Measurements from ENCODE around the gene SEMA6D.
"Not testable (repeated sequence)": the region's sequence is repeated elsewhere in the genome, so short reads cannot be mapped to it uniquely, and the experiment has no call there.

The SEMA6D gene

DNA sequence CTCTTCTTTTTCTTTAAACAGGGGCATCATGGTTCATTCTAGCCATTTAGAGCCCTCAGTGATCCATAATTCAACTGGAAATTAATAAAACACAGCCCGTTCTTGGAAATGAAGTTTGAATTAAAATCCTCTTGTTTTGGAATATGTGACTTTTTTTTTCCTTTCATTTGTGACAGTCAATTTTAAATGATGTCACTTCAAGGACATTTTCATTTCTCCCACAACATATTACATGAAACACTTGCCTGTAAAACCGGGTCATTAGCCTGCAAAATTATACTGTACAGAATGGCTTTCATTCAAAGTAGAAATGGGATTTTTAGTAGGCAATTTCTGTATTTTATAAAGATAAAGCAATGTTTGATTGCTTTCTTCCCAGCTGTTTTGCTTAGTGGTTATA is 789 bp upstream of the SEMA6D start:
- no peak for DNase-seq

- DNase-seq: no peak
Measured at GRCh38 chr15:47718497-47719437, 1.5 kb downstream of the SEMA6D start.

DNA sequence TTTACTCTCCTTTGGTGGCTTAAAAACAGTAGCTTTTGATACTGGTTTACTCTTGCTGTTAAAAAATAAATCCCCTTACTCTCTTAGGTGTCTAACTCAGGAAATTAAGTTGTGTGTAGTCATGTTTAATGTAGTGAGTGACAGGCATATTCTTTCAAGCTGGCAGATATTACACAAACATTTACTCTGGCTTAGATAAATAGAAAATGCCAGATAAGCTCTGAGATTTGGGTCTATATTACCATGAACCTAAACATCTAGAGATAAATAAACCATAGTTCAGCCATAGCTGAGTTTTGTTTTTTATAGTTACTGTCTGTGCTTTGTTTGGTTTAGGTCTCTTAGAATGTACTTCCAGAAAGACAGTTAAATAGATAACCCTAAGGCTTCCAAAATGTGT is 2.4 kb downstream of the SEMA6D start:
- DNase-seq: no peak

DNA sequence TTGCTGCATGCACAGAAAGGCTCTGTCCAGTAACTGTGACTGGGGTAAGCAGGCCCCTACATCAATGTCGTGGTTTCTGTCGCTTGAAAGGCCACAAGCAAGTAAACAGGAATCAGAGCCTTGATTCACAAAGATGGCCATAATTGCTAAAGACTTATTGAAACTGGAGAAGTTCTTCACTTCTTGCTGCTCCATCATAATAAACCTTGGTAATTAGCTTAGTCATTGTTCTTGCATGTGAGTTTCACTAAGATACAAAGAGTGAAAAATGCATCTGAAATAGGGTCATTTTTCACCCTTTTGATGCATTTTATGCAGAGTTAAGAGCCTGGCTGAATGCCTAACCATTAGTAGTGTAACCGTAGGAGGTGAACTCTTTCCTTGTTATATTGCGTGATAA is 3.2 kb downstream of the SEMA6D start:
- DNase-seq: no peak

DNA sequence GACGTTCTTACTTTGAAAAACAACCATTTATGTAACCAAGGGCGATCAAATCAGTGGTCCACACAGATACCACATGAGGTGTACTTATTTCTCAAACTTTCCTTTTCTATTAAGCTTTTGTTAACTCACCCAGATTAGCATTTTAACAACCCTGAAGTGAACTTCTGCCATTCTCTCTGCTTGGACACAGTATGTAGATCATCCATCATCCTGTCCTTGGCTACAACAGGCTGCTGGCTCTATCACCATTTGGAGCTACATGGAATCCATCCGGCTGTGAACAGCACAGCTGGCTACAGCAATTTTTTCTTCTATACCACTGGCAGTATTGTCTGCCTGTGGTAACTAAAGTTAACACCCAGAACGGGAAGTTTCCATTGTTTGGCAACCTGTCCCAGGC is 4.4 kb downstream of the SEMA6D start:
- no peak for DNase-seq

GRCh38 chr15:47724346-47724745 is 7.0 kb downstream of the SEMA6D start:
- no peak for DNase-seq

GRCh38 chr15:47725051-47725450 is 7.7 kb downstream of the SEMA6D start:
- no peak for DNase-seq

GRCh38 chr15:47725906-47726305 is 8.6 kb downstream of the SEMA6D start:
- DNase-seq: no peak

DNA sequence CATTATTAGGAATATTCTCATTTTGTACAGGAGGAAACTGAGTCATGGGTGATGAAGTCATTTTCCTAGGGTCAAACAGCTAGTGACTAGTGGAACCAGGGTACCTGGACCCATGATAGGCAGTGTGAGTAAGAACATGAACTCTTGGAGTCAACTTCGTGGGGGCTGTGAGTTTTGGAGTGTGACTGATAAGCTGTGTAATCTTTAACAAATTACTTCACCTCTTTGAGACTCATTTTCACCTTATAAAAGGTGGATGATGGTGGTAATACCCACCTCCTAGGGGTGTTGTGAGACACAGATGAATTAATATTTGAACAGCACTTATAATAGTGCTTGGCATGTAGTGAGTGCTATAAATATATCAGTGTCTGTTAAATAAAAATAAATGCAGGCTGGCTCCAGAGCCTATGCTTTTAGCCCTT is 9.1 kb downstream of the SEMA6D start:
- DNase-seq: no peak

- no peak for DNase-seq
Measured at GRCh38 chr15:47727137-47727536, 9.8 kb downstream of the SEMA6D start.

GRCh38 chr15:47727676-47728075 is 10.4 kb downstream of the SEMA6D start:
- DNase-seq: no peak

DNA sequence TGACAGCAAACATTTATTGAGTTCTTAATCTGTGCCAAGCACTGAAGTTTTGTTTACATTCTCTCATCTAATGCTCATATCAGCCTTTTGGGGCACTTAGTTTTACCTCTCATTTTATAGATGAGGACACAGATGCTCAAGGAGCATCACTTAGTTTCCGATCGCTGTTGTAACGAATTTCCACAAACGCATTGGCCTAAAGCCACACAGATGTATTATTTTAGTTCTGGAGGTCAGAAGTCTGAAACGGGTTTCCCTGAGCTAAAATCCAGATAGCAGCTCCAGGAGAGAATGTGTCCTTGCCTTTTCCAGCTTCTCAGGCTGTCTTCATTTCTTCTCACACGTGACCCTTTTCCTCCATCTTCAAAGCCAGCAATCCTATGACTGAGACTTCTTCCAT is 11.1 kb downstream of the SEMA6D start:
- DNase-seq: no peak

- no peak for DNase-seq
Measured at GRCh38 chr15:47728886-47729285, 11.6 kb downstream of the SEMA6D start.

GRCh38 chr15:47731230-47731629 is 13.9 kb downstream of the SEMA6D start:
- no peak for DNase-seq

GRCh38 chr15:47732248-47732647 is 14.9 kb downstream of the SEMA6D start:
- no peak for DNase-seq

DNA sequence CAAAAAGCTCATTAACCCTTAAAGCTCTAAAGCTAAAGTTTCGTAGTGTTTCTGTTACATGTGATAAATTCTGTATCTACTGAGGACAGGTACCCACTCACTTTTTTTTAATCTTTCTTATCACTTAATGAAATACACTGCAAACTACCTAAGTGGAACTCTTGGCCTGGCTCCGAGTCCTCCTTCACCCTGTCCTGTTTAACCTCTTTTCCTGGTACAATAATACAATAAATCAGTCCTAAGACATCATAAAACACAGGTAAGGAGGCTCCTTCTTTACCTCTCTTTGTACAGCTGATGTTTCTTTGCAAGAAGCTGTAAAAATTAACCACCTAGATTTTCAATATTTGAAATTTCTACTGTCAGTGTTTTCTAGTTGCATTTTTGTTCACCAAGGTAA is 15.8 kb downstream of the SEMA6D start:
- no peak for DNase-seq

DNA sequence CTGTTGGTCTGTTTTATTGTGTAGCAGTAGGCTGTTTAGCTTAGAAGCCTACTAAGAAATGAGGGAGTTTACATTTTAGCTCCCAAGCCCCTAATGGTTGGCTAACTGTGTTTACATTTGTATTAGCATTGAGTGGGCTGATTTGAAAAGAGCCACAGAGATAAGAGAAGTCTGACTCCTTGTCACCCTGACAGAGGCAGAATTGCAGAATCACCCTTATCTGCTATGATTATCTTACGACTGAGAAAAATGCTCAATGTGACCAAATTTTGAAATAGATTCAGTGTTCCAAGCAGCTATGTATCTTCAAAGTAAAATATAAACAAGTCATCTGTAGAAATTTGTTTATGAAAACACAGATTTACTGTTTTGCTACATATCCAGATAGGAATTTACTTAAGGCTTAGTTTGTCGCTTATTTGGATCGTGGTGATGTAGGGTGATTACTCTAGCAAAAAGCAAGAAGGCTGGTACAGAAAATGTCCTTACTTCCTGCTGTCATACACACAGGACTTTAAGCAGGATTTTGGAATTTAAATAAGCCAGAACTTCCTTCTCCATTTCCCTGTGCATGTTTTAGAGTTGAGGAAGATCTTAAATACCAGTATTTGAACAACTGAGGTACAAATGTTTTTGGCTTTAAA is 19.0 kb downstream of the SEMA6D start:
- peak; percentile 58 for DNase-seq

GRCh38 chr15:47737477-47737876 is 20.2 kb downstream of the SEMA6D start:
- DNase-seq: no peak

GRCh38 chr15:47738144-47738825 is 21.0 kb downstream of the SEMA6D start:
- DNase-seq: not testable (repeated sequence)

DNA sequence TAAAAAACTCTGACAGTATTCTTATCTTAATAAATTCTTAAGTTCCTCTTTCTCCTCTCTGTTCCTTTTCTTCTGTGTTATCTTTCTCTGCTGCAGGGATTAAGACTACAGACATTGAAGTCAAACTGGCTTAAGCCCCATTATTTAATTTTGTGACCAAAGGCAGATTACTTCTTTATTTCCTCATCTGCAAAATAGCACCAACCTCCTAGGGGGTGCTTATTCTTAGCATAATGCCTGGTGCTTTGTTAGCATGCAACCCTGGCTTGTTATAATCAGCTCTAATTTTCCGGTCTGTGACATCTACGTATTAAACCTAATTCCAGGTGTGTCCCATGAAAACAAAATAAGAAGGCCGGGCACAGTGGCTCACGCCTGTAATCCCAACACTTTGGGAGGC is 23.8 kb downstream of the SEMA6D start:
- DNase-seq: peak; percentile 19

DNA sequence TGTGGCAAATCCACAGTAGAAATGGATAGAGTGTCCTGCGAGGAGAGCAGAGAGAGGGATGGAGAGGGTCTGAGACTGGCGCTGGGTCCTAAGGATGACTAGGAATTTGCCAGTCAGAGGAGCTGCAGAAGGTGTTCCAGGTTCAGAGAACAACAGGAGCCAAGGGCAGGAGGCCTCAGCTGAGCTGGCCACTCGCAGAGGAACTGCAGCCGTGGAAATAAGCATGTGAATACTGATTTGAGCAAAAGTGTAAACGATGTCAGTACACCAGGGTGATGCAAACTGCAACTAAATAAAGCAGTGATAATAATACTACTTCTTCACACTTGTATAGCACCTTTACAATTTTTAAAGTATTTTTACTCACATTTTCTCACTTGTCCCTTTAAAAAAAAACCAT is 24.6 kb downstream of the SEMA6D start:
- DNase-seq: no peak

DNA sequence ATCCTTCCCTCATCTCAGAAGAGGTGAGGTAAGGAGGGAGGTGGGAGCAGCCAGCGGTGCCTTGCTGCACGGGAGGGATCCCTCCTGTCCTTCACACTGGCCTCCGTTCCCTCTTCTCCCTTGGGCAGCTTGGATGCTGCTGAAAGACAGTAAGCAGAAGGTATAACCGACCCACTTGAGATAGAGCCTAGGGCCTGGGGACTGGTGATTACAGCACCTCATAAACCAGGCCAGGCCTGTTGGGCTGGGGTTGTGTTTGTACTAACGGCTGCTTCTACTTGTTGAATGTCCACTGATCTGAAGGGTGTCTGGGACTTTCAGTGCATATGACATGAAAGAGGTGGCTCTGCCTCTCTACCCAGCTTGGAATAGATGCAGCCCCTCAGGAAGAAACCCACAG is 25.0 kb downstream of the SEMA6D start:
- DNase-seq: no peak

DNA sequence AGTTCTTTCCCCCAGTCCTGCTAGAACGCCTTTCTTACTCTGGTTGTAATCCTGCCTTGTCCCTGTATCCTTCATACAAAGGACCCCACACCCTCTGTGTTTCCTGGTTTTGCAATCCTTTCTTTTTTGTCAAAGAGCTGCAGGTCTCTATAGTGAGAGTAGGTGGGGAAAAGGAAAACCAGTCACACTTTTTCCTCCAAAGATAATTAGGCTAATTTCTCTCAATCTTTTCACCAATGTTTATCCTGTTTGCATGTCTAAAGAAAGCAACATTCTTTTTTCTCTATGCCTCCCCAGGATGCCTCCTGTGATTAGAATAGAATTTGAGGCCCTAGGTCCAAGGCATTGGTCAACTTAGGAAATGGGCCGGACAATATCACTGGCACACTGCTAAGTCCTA is 25.4 kb downstream of the SEMA6D start:
- DNase-seq: no peak

GRCh38 chr15:47743385-47743784 is 26.1 kb downstream of the SEMA6D start:
- DNase-seq: no peak

Data from hematopoietic multipotent progenitor cell treated with erythropoietin and hydrocortisone succinate and interleukin-3 and kit ligand, for 6 days (in vitro differentiated cells).